A549 (cell line): ENCODE data around the gene LBHD1. TPM values are rescaled to one million over a fixed set of nuclear protein-coding genes. Genes with fewer than 3 reads are reported as not detected.

ENCODE experiments used
- ATAC-seq, 2 experiments: fragments of 200-7000 bp in 1 of 2; fragments of >200 bp in 1 of 2; cut with Nextera tagmentation in 1 of 2; cut with Tn5 transposase in 1 of 2; 3 replicates each; pipeline versions ENCODE4 v1.8.0 to v1.9.1; 2018 to 2020; ENCODE audit warnings: mild to moderate bottlenecking in 1 of 2, moderate library complexity in 1 of 2
- CTCF ChIA-PET: fragments of 300-600 bp; sonication (Branson Sonifier 250); formaldehyde crosslinking; extraction: SDS; loops from one replicate; lab custom pipeline; 2021; ENCODE audit warnings: antibody characterized with exemption, inconsistent platforms; lab: Yijun Ruan, JAX
- POLR2A ChIA-PET: fragments of 350-600 bp; formaldehyde crosslinking; extraction: SDS; loops from one replicate; lab custom pipeline; 2021; ENCODE audit warnings: antibody characterized with exemption, inconsistent platforms; lab: Yijun Ruan, JAX
- DNase-seq, 2 experiments: peaks; one replicate each; pipeline versions ENCODE4 v3.0.0 to v3.0.0-alpha.2; 2011 to 2016; ENCODE audit warnings: low read depth in 1 of 2, low spot score in 1 of 2
- FAIRE-seq: peaks from 2 replicates; lab custom pipeline; 2011; peaks lifted over from hg19 to GRCh38; lab: Jason Lieb, UNC
- H3K27ac ChIP-seq, 2 experiments: fragments of >200 bp; sonication (Bioruptor Twin); formaldehyde crosslinking; 3 replicates each; pipeline ENCODE4 v1.5.1; 2016 to 2017
- H3K4me1 ChIP-seq: fragments of >200 bp; sonication (Bioruptor Twin); formaldehyde crosslinking; 3 replicates; pipeline ENCODE4 v1.6.1; 2016
- H3K4me2 ChIP-seq: fragments of >200 bp; sonication (Bioruptor Twin); formaldehyde crosslinking; 3 replicates; pipeline ENCODE4 v1.6.1; 2016
- H3K4me3 ChIP-seq: fragments of >200 bp; sonication (Bioruptor Twin); formaldehyde crosslinking; 3 replicates; pipeline ENCODE4 v1.5.1; 2016
- H3K9me3 ChIP-seq: fragments of >200 bp; sonication (Bioruptor Twin); formaldehyde crosslinking; 3 replicates; pipeline ENCODE4 v1.6.1; 2016
- ATOH8 ChIP-seq: fragments of 250-450 bp; sonication (Bioruptor Pico); IDR thresholded peaks from 2 replicates; pipeline ENCODE4 v1.5.0; 2020; ENCODE audit warnings: low read depth, mild to moderate bottlenecking, moderate library complexity
- BCL3 ChIP-seq: fragments of >200 bp; sonication (Bioruptor Twin); formaldehyde crosslinking; IDR thresholded peaks from 3 replicates; pipeline ENCODE4 v1.6.1; 2016
- BHLHE40 ChIP-seq: IDR thresholded peaks from 2 replicates; pipeline ENCODE4 v1.6.1; 2012; ENCODE audit warnings: low read depth, low read length, inconsistent platforms
- CBX8 ChIP-seq: fragments of 200-600 bp; sonication (generic); IDR thresholded peaks from 2 replicates; pipeline ENCODE4 v1.6.1; 2016
- EHMT2 ChIP-seq: fragments of 200-600 bp; sonication (generic); IDR thresholded peaks from 2 replicates; pipeline ENCODE4 v1.6.1; 2016; ENCODE audit warnings: antibody characterized with exemption, low read depth, mild to moderate bottlenecking, moderate library complexity
- ESRRA ChIP-seq: fragments of 150-350 bp; IDR thresholded peaks from 2 replicates; pipeline ENCODE4 v1.6.1; 2014; ENCODE audit warnings: mild to moderate bottlenecking, low read length, borderline replicate concordance
- FOSB ChIP-seq: fragments of 250-450 bp; sonication (Bioruptor Pico); IDR thresholded peaks from 2 replicates; pipeline ENCODE4 v1.5.0; 2020; ENCODE audit warnings: mild to moderate bottlenecking, moderate library complexity
- FOSL2 ChIP-seq, 2 experiments: fragments of 450-650 bp in 1 of 2; fragments of >200 bp in 1 of 2; sonication (Bioruptor Twin) in 1 of 2; formaldehyde crosslinking; IDR thresholded peaks; 2 replicates each; pipeline versions ENCODE4 v1.5.0 to v1.6.1; 2016 to 2020; ENCODE audit warnings: mild to moderate bottlenecking in 1 of 2, moderate library complexity in 1 of 2
- HEYL ChIP-seq: fragments of 250-450 bp; sonication (Bioruptor Pico); IDR thresholded peaks from 2 replicates; pipeline ENCODE4 v1.8.0; 2021; ENCODE audit warnings: mild to moderate bottlenecking, moderate library complexity
- HMGXB4 ChIP-seq: fragments of 250-450 bp; sonication (Bioruptor Pico); IDR thresholded peaks from 2 replicates; pipeline ENCODE4 v1.5.0; 2021; ENCODE audit warnings: mild to moderate bottlenecking, moderate library complexity, borderline replicate concordance
- HOXA7 ChIP-seq: fragments of 250-450 bp; sonication (Bioruptor Pico); IDR thresholded peaks from 2 replicates; pipeline ENCODE4 v1.5.0; 2020; ENCODE audit warnings: mild to moderate bottlenecking, moderate library complexity
- HOXB13 ChIP-seq: fragments of 250-450 bp; sonication (Bioruptor Pico); IDR thresholded peaks from 2 replicates; pipeline ENCODE4 v1.5.0; 2020; ENCODE audit warnings: low read depth, mild to moderate bottlenecking, moderate library complexity
- JUN ChIP-seq, 2 experiments: fragments of >200 bp; sonication (Bioruptor Twin); formaldehyde crosslinking; IDR thresholded peaks; 2 replicates in 1 of 2; 3 replicates in 1 of 2; pipeline ENCODE4 v1.6.1; 2016 to 2017
- KDM5A ChIP-seq: fragments of 200-600 bp; sonication (generic); IDR thresholded peaks from 2 replicates; pipeline ENCODE4 v1.6.1; 2016; ENCODE audit warnings: antibody characterized with exemption, mild to moderate bottlenecking
- MYC ChIP-seq: IDR thresholded peaks from 2 replicates; pipeline ENCODE4 v1.6.1; 2012; ENCODE audit warnings: mild to moderate bottlenecking, inconsistent platforms, low read length, improper control_type of control experiment, borderline replicate concordance
- NR3C1 ChIP-seq: fragments of >200 bp; sonication (Bioruptor Twin); formaldehyde crosslinking; IDR thresholded peaks from 3 replicates; pipeline ENCODE4 v1.6.1; 2017
- PHF8 ChIP-seq: fragments of 200-600 bp; sonication (generic); IDR thresholded peaks from 2 replicates; pipeline ENCODE4 v1.6.1; 2016; ENCODE audit warnings: low read depth, mild to moderate bottlenecking, antibody characterized with exemption, moderate library complexity, borderline replicate concordance
- POLR2A ChIP-seq: IDR thresholded peaks from 2 replicates; pipeline ENCODE4 v1.6.1; 2012; ENCODE audit warnings: mild to moderate bottlenecking, low read length
- RARB ChIP-seq: fragments of 250-450 bp; sonication (Bioruptor Pico); IDR thresholded peaks from 2 replicates; pipeline ENCODE4 v1.8.0; 2021; ENCODE audit warnings: mild to moderate bottlenecking, moderate library complexity
- RFX5 ChIP-seq: fragments of 450-650 bp; IDR thresholded peaks from 2 replicates; pipeline ENCODE4 v1.7.1; 2014; ENCODE audit warnings: antibody characterized with exemption, mild to moderate bottlenecking, moderate library complexity
- TFCP2L1 ChIP-seq: fragments of 250-450 bp; sonication (Bioruptor Pico); IDR thresholded peaks from 2 replicates; pipeline ENCODE4 v1.5.0; 2021; ENCODE audit warnings: mild to moderate bottlenecking
- USF2 ChIP-seq: fragments of 450-650 bp; IDR thresholded peaks from 2 replicates; pipeline ENCODE4 v1.6.1; 2014; ENCODE audit warnings: antibody characterized with exemption
- ZFP36 ChIP-seq: fragments of 450-650 bp; IDR thresholded peaks from 2 replicates; pipeline ENCODE4 v1.6.1; 2014; ENCODE audit warnings: borderline replicate concordance; ENCODE audit not compliant: partially characterized antibody
- WGBS: methylation state at CpG from one replicate; pipeline ENCODE4 v1.1.6; 2017; ENCODE audit errors: missing lambda C conversion rate; 5-methylcytosine and 5-hydroxymethylcytosine counted together
- polyA plus RNA-seq, 4 experiments: library from polyadenylated mRNA; depleted of rRNA in 3 of 4; stranded (reverse); fragments of >200 nt; fragmentation: RNase III in 1 of 4; extraction: RNeasy Plus Mini Kit Qiagen cat#74134 plus additional on column Dnase treatment in 1 of 4; gene quantifications; 2 replicates in 3 of 4; 3 replicates in 1 of 4; pipeline ENCODE4 v1.2.3, GENCODE V29; 2011 to 2017
- TF ChIP-seq, protein P1 (sequence below): fragments of >200 bp; sonication (Bioruptor Twin); formaldehyde crosslinking; IDR thresholded peaks from 2 replicates; pipeline ENCODE4 v1.6.1; 2016
- TF ChIP-seq, protein P2 (sequence below): IDR thresholded peaks from 2 replicates; pipeline ENCODE4 v1.6.1; 2012

The LBHD1 gene
- polyA plus RNA-seq, 2 of the 4 experiments (the other 2 are of a cell fraction) = 4.1 to 6.8 TPM

- no peak for TF ChIP-seq HOXA7 (CRISPR knock-in tag)
- TF ChIP-seq USF2 = no peak
- no peak for TF ChIP-seq ZFP36
- TF ChIP-seq TFCP2L1 (CRISPR knock-in tag) = no peak
- TF ChIP-seq FOSL2 (IDR thresholded peaks at IDR 0.05) = no peak
- no peak for TF ChIP-seq FOSL2 (CRISPR knock-in tag; IDR thresholded peaks at IDR 0.05)
- TF ChIP-seq MYC = no peak
- no peak for TF ChIP-seq PHF8
- TF ChIP-seq BHLHE40 = no peak
- TF ChIP-seq, protein P1, sequence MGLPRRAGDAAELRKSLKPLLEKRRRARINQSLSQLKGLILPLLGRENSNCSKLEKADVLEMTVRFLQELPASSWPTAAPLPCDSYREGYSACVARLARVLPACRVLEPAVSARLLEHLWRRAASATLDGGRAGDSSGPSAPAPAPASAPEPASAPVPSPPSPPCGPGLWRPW = no peak
- no peak for TF ChIP-seq HEYL (CRISPR knock-in tag)
- TF ChIP-seq ATOH8 = no peak
- no peak for TF ChIP-seq ESRRA
- no peak for TF ChIP-seq RARB (CRISPR knock-in tag)
- TF ChIP-seq EHMT2 = no peak
- TF ChIP-seq HMGXB4 (CRISPR knock-in tag) = no peak
- no peak for TF ChIP-seq FOSB (CRISPR knock-in tag)
- TF ChIP-seq NR3C1 = no peak
- TF ChIP-seq CBX8 = no peak
- TF ChIP-seq KDM5A = no peak
- FAIRE-seq = no peak
- POLR2A ChIA-PET = interaction anchor here (0.6 to 3.2 kb wide), 11 partner anchors 13 to 107 kb away, joined by 3 to 35 read pairs (median 6); partner anchors contain the start of genes B3GAT3, C11orf98, CSKMT and HNRNPUL2
- no peak overlapping the region for H3K4me3 ChIP-seq
- DNase-seq = no peak
- peak overlapping the region; percentile 56 for H3K4me2 ChIP-seq
- 67% methylated on average over 30 of the region's 32 CpGs for WGBS
- no peaks in the 10 kb centered on the region for H3K9me3 ChIP-seq
- no peak overlapping the region for H3K27ac ChIP-seq
- CTCF ChIA-PET = interaction anchor here (0.9 to 2.2 kb wide), 8 partner anchors 11 to 222 kb away, joined by 3 to 15 read pairs (median 3); partner anchors contain the start of genes C11orf98, CSKMT, EML3 and ROM1
- peak; percentile 57 for ATAC-seq
- H3K4me1 ChIP-seq = peaks cover 18% of the 10 kb centered on the region
Measured at GRCh38 chr11:62646825-62647608, 25.1 kb downstream of the LBHD1 start.

DNA sequence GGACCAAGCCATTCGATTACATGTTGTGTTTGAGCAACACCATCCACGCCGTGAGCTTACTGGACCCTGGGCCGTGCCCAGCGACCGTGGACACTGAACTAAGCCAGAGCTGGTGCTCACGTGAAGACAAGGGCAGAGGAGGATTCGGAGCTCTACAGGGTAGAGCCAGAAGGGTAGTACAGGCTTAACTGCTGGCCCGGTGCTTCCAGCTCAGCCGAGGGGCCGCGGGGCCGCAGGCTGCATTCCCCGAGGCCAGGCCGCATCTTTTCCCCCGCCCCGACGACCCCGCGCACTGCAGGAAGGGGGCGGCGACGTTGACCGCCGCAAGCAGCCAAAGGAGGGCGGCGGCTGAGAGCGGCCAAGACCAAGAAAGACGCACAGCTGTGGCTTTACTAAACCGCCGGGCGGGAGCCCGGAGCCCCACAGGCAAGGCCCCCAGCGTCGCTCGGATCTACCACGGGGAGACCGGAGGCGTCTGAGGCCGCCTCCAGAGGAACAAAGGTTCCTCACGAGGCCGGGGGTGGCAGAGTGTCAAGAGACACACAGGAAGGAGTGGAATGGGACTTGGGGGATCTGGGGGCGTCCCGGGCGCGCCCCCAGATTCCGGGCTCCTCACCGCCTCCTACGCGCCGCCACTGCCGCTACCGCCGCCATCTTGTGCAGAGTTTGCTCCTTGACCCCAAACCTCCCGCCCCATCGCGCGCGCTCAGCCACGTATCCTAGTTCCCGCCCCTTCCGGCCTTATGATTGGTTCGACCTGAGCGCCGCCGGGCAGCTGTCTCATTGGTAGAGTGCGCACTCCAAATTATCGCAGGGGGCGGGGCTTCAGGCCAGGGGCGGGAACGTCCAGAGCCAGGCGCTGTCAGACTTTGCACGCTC, 25.9 kb downstream of the LBHD1 start, which contains the start of gene GANAB:
Gene GANAB, minus strand, starts transcription at position 668 of the 879 bp plus-strand sequence. Its CDS starts 14 bp downstream, at position 654.
- FAIRE-seq = no peak
- POLR2A ChIA-PET = interaction anchor here (0.6 to 2.0 kb wide), 11 partner anchors 9 to 108 kb away, joined by 3 to 35 read pairs (median 6); partner anchors contain the start of genes B3GAT3, C11orf98, CSKMT and HNRNPUL2
- WGBS = 2% methylated on average over 57 of the region's 73 CpGs
- peak; percentile 89 for TF ChIP-seq POLR2A
- TF ChIP-seq JUN (IDR thresholded peaks at IDR 0.05) = peak; percentile 80 to 95
- peak; percentile 85; the same call in 1 of the 2 replicates for TF ChIP-seq PHF8
- no peak for TF ChIP-seq USF2
- peak; percentile 92; the same call in 2 of the 3 replicates for TF ChIP-seq BCL3
- TF ChIP-seq, protein P2, sequence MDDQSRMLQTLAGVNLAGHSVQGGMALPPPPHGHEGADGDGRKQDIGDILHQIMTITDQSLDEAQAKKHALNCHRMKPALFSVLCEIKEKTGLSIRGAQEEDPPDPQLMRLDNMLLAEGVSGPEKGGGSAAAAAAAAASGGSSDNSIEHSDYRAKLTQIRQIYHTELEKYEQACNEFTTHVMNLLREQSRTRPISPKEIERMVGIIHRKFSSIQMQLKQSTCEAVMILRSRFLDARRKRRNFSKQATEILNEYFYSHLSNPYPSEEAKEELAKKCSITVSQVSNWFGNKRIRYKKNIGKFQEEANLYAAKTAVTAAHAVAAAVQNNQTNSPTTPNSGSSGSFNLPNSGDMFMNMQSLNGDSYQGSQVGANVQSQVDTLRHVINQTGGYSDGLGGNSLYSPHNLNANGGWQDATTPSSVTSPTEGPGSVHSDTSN = peak; percentile 80
- peak; percentile 83 for TF ChIP-seq KDM5A
- 0 out of 2 replicates have a peak, but pooled peaks have one; percentile 27 for TF ChIP-seq RFX5
- no peak for TF ChIP-seq ESRRA
- no peak for TF ChIP-seq FOSL2 (IDR thresholded peaks at IDR 0.05)
- 0 out of 2 replicates have a peak, but pooled peaks have one; percentile 7 for TF ChIP-seq FOSL2 (CRISPR knock-in tag; IDR thresholded peaks at IDR 0.05)
- TF ChIP-seq HOXB13 = 0 out of 2 replicates have a peak, but pooled peaks have one; percentile 14

More for the DNA sequence above, 25.9 kb downstream of the LBHD1 start, which contains the start of gene GANAB:
- Histone ChIP-seq H3K4me2 (peak within 1 kb of the TSS; percentile 96), H3K4me1 (peaks cover 11% of the 10 kb centered on the region), H3K27ac (peak within 1 kb of the TSS; percentile 94 to 97), H3K9me3 (no peaks in the 10 kb centered on the region), H3K4me3 (peak within 1 kb of the TSS; percentile 79)
- DNase-seq (peak; percentile 97 to 99), ATAC-seq (peak; percentile 97 to 99)
- CTCF ChIA-PET = interaction anchor here (0.7 to 1.6 kb wide), 7 partner anchors 10 to 266 kb away, joined by 3 to 6 read pairs (median 3); partner anchors contain the start of genes C11orf98, CSKMT and EML3
